GM12878 (cell line): ENCODE measurements around the gene ZNF892. TPM values are rescaled to one million over a fixed set of nuclear protein-coding genes. Genes with fewer than 3 reads are reported as not detected.

ENCODE experiments used
- ATAC-seq: fragments of 200-7000 bp; cut with Tn5 transposase; 3 replicates; pipeline ENCODE4 v1.9.1; 2020; ENCODE audit warnings: mild to moderate bottlenecking, moderate library complexity
- BruUV-seq: library from RNA; stranded (reverse); fragments of 400-500 nt; replicated peaks from 2 replicates; lab custom pipeline; 2021; lab: Mats Ljungman, UMichigan
- CTCF ChIA-PET: fragments of 300-600 bp; sonication (Branson Sonifier 250); formaldehyde crosslinking; extraction: SDS; loops from one replicate; lab custom pipeline; 2021; ENCODE audit warnings: inconsistent platforms; lab: Yijun Ruan, JAX
- POLR2A ChIA-PET: fragments of 350-600 bp; formaldehyde crosslinking; extraction: SDS; loops from one replicate; lab custom pipeline; 2021; ENCODE audit warnings: inconsistent platforms; lab: Charles Lee
- RAD21 ChIA-PET: fragments of 300-600 bp; sonication (Branson Sonifier 250); formaldehyde crosslinking; loops from one replicate; lab custom pipeline; 2023; ENCODE audit warnings: antibody characterized with exemption; ENCODE audit not compliant: unreplicated experiment; lab: Charles Lee
- SMC1A ChIA-PET: fragments of 300-600 bp; sonication (Branson Sonifier 250); formaldehyde crosslinking; loops from one replicate; lab custom pipeline; 2023; ENCODE audit not compliant: unreplicated experiment, uncharacterized antibody; lab: Charles Lee
- DNase-seq: peaks from one replicate; pipeline ENCODE4 v3.0.0-alpha.2; 2011; ENCODE audit warnings: low read depth, low spot score
- FAIRE-seq: peaks from 3 replicates; lab custom pipeline; 2011; peaks lifted over from hg19 to GRCh38; lab: Jason Lieb, UNC
- H2AFZ ChIP-seq: 2 replicates; pipeline ENCODE4 v1.6.0; 2011; ENCODE audit warnings: low read depth, low read length, control low read depth; ENCODE audit not compliant: control insufficient read depth
- H3K27ac ChIP-seq: 2 replicates; pipeline ENCODE4 v1.5.1; 2011; ENCODE audit warnings: control low read depth; ENCODE audit not compliant: control insufficient read depth, insufficient read depth
- H3K27me3 ChIP-seq, 2 experiments: replicated peaks in 1 of 2; 2 replicates each; pipeline versions ENCODE4 v1.6.0 to v1.6.1; 2011; ENCODE audit warnings: low read length in 1 of 2; ENCODE audit not compliant: control insufficient read depth in 2 of 2, insufficient read depth in 2 of 2
- H3K36me3 ChIP-seq, 2 experiments: 2 replicates each; pipeline ENCODE4 v1.5.1; 2011; ENCODE audit warnings: low read length in 1 of 2; ENCODE audit not compliant: control insufficient read depth in 2 of 2, insufficient read depth in 2 of 2
- H3K4me1 ChIP-seq: 2 replicates; pipeline ENCODE4 v1.6.1; 2011; ENCODE audit warnings: mild to moderate bottlenecking, low read length, moderate library complexity, mixed read lengths; ENCODE audit not compliant: control insufficient read depth, insufficient read depth
- H3K4me2 ChIP-seq: 2 replicates; pipeline ENCODE4 v1.6.0; 2011; ENCODE audit warnings: control low read depth; ENCODE audit not compliant: control insufficient read depth, insufficient read depth
- H3K4me3 ChIP-seq: fragments of 200-600 bp; sonication (generic); 2 replicates; pipeline ENCODE4 v1.5.1; 2016
- H3K79me2 ChIP-seq: 2 replicates; pipeline ENCODE4 v1.6.0; 2011; ENCODE audit warnings: low read length; ENCODE audit not compliant: control insufficient read depth, insufficient read depth
- H3K9ac ChIP-seq: 2 replicates; pipeline ENCODE4 v1.8.0; 2011; ENCODE audit warnings: low read length, control low read depth, mixed read lengths; ENCODE audit not compliant: control insufficient read depth, insufficient read depth
- H3K9me3 ChIP-seq: replicated peaks from 3 replicates; pipeline ENCODE4 v1.5.1; 2011; ENCODE audit warnings: mild to moderate bottlenecking, low read length; ENCODE audit not compliant: control insufficient read depth, insufficient read depth
- H4K20me1 ChIP-seq: 2 replicates; pipeline ENCODE4 v1.6.0; 2011; ENCODE audit not compliant: control insufficient read depth, insufficient read depth
- BMI1 ChIP-seq: fragments of 450-650 bp; IDR thresholded peaks from 2 replicates; pipeline ENCODE4 v1.6.1; 2016; ENCODE audit warnings: mild to moderate bottlenecking, moderate library complexity, borderline replicate concordance
- CBX3 ChIP-seq: fragments of 200-600 bp; sonication (generic); IDR thresholded peaks from 2 replicates; pipeline ENCODE4 v1.6.1; 2016; ENCODE audit warnings: low read depth, borderline replicate concordance
- CHD1 ChIP-seq: IDR thresholded peaks from 2 replicates; pipeline ENCODE4 v1.6.1; 2012; ENCODE audit warnings: low read depth, low read length, improper control_type of control experiment
- CHD4 ChIP-seq: fragments of 200-600 bp; sonication (generic); IDR thresholded peaks from 2 replicates; pipeline ENCODE4 v1.6.1; 2016; ENCODE audit warnings: mild to moderate bottlenecking
- MTA2 ChIP-seq: fragments of 450-650 bp; IDR thresholded peaks from 2 replicates; pipeline ENCODE4 v1.6.1; 2016; ENCODE audit warnings: low read depth, mild to moderate bottlenecking, moderate library complexity
- MTA3 ChIP-seq: IDR thresholded peaks from 2 replicates; pipeline ENCODE4 v1.6.1; 2012; ENCODE audit warnings: low read length, inconsistent platforms, borderline replicate concordance
- MXI1 ChIP-seq: fragments of 150-350 bp; IDR thresholded peaks from 2 replicates; pipeline ENCODE4 v1.6.1; 2011; ENCODE audit warnings: low read depth, mild to moderate bottlenecking, inconsistent platforms, low read length, improper control_type of control experiment
- MYC ChIP-seq: IDR thresholded peaks from 2 replicates; pipeline ENCODE4 v1.6.1; 2011; ENCODE audit warnings: mild to moderate bottlenecking, low read length, moderate library complexity, inconsistent platforms; ENCODE audit not compliant: insufficient read depth, insufficient replicate concordance, insufficient read length, severe bottlenecking
- NFXL1 ChIP-seq: fragments of 450-650 bp; IDR thresholded peaks from 2 replicates; pipeline ENCODE4 v1.6.1; 2017; ENCODE audit warnings: antibody characterized with exemption, mild to moderate bottlenecking, borderline replicate concordance
- PBX3 ChIP-seq: IDR thresholded peaks from 2 replicates; pipeline ENCODE4 v1.6.1; 2011; ENCODE audit warnings: mild to moderate bottlenecking, low read depth, low read length, moderate library complexity; ENCODE audit not compliant: insufficient replicate concordance
- RELB ChIP-seq: fragments of 450-650 bp; IDR thresholded peaks from 2 replicates; pipeline ENCODE4 v1.6.1; 2017; ENCODE audit warnings: low read depth, mild to moderate bottlenecking, moderate library complexity
- SKIL ChIP-seq: fragments of 450-650 bp; IDR thresholded peaks from 2 replicates; pipeline ENCODE4 v1.6.1; 2017; ENCODE audit warnings: mild to moderate bottlenecking, low read depth, inconsistent platforms; ENCODE audit not compliant: poor library complexity, severe bottlenecking
- SREBF1 ChIP-seq: IDR thresholded peaks from 2 replicates; pipeline ENCODE4 v1.6.1; 2012; ENCODE audit warnings: mild to moderate bottlenecking, low read length
- YY1 ChIP-seq: IDR thresholded peaks from 2 replicates; pipeline ENCODE4 v1.6.1; 2011; ENCODE audit warnings: low read depth, mild to moderate bottlenecking, low read length
- ZNF217 ChIP-seq: fragments of 450-650 bp; IDR thresholded peaks from 2 replicates; pipeline ENCODE4 v1.6.1; 2017; ENCODE audit warnings: antibody characterized with exemption, mild to moderate bottlenecking
- ZNF592 ChIP-seq: fragments of 450-650 bp; IDR thresholded peaks from 2 replicates; pipeline ENCODE4 v1.6.1; 2017; ENCODE audit warnings: mild to moderate bottlenecking, moderate library complexity
- WGBS: methylation state at CpG from one replicate; pipeline ENCODE4 v1.1.6; 2016; ENCODE audit warnings: low lambda C conversion rate; ENCODE audit not compliant: insufficient replicate concordance, insufficient coverage; ENCODE audit errors: missing lambda C conversion rate; 5-methylcytosine and 5-hydroxymethylcytosine counted together
- in situ Hi-C: fragments of 300-500 bp; cut with MboI; formaldehyde crosslinking; loops from 9 replicates; pipeline ENCODE4 v1.14.3; 2018; ENCODE audit warnings: mixed read lengths
- intact Hi-C: fragments of 100-400 bp; cut with micrococcal nuclease; formaldehyde crosslinking; loops from one replicate; pipeline ENCODE4 v1.14.2; 2022; ENCODE audit not compliant: unreplicated experiment
- polyA plus RNA-seq, 11 experiments: library from polyadenylated mRNA; depleted of rRNA in 4 of 11; unstranded in 6 of 11; stranded (reverse) in 5 of 11; fragments of >200 nt; fragmentation: Nextera tagmentation in 4 of 11; fragmentation: Illumina TruSeq in 1 of 11; extraction: Ambion mirVana in 4 of 11; extraction: Trizol in 1 of 11; gene quantifications; 1 replicate in 1 of 11; 2 replicates in 10 of 11; pipeline versions ENCODE4 v1.2.1 to v1.2.3, GENCODE V29; 2011 to 2016; ENCODE audit warnings: inconsistent platforms in 2 of 11, missing spikeins in 2 of 11, low read depth in 1 of 11
- total RNA-seq, 4 experiments: library from RNA; depleted of rRNA in 3 of 4; stranded (reverse); fragments of >200 nt in 3 of 4; fragmentation: Illumina TruSeq in 1 of 4; extraction: Trizol in 1 of 4; gene quantifications; 2 replicates each; pipeline versions ENCODE4 v1.2.1 to v1.2.3, GENCODE V29; 2013 to 2021

Gene ZNF892
- total and polyA plus RNA-seq, 10 of the 15 experiments (the other 5 are each of a cell fraction or from before 2014, with no cell fraction given), result 0.11 to 1.3 (median 0.29) TPM; not detected in 3

- H3K4me3 ChIP-seq, result peak overlapping the region; percentile 78
- 93% methylated on average over 10 of the region's 10 CpGs for WGBS
- in situ Hi-C loops (no loop called here), intact Hi-C loops (no loop called here)
- POLR2A ChIA-PET, result interaction anchor here (2.1 kb wide), 1 partner anchor 37 kb away, joined by 6 read pairs; the partner anchor contains the start of gene MRPS5
- peaks cover 3% of the 10 kb centered on the region; the same call in 1 of the 2 replicates for H3K4me1 ChIP-seq
- SMC1A ChIA-PET, result no interaction called here
- H3K9ac ChIP-seq, result peak overlapping the region; percentile 72
- H4K20me1 ChIP-seq, result no peaks in the 10 kb centered on the region
- no peak overlapping the region for H3K27ac ChIP-seq
- peaks cover 0 to 3% of the 10 kb centered on the region in 2 experiments; a peak in 1 of 4 replicates for H3K36me3 ChIP-seq
- DNase-seq, result no peak
- RAD21 ChIA-PET, result interaction anchor here (1.2 kb wide), 2 partner anchors 36 to 43 kb away, joined by 3 to 5 read pairs; no protein-coding TSS in a partner anchor
- CTCF ChIA-PET, result no interaction called here
- H3K9me3 ChIP-seq, result peaks cover 3% of the 10 kb centered on the region; the same call in 1 of the 3 replicates
- FAIRE-seq, result no peak
- H3K27me3 ChIP-seq, result no peaks in the 10 kb centered on the region
- no peaks in the 10 kb centered on the region for H3K79me2 ChIP-seq
- peak overlapping the region; percentile 94 for H3K4me2 ChIP-seq
- BruUV-seq, result no TSS peak
- no peak for ATAC-seq
- H2AFZ ChIP-seq, result peak overlapping the region; percentile 19; the same call in 1 of the 2 replicates
- TF ChIP-seq CHD4, result no peak
- TF ChIP-seq BMI1, result no peak
- TF ChIP-seq NFXL1, result no peak
- no peak for TF ChIP-seq ZNF592
- TF ChIP-seq SKIL, result no peak
- TF ChIP-seq CHD1, result no peak
- TF ChIP-seq MXI1, result no peak
- TF ChIP-seq SREBF1, result no peak
- TF ChIP-seq MYC, result no peak
- TF ChIP-seq ZNF217, result no peak
- TF ChIP-seq MTA3, result no peak
- TF ChIP-seq MTA2, result no peak
- no peak for TF ChIP-seq CBX3
- TF ChIP-seq YY1, result no peak
- TF ChIP-seq RELB, result no peak
- TF ChIP-seq PBX3, result no peak
These were observed 48.9 kb upstream of the ZNF892 start for GRCh38 chr2:95158441-95158840.
